C1 segment of cervical spinal cord (tissue), 14 donors: ENCODE measurements around the gene HPSE.
"Not testable (repeated sequence)": the region's sequence is repeated elsewhere in the genome, so short reads cannot be mapped to it uniquely, and the experiment has no call there.

Experiments used
- DNase-seq, 14 donors: peaks; one replicate each; lab custom pipeline; 2025; lab: John Stamatoyannopoulos, UW

The HPSE gene

GRCh38 chr4:83331956-83332355 is 2.7 kb downstream of the HPSE start:
- no peak for DNase-seq

- DNase-seq: no peak
Measured at GRCh38 chr4:83329521-83330110, 5.0 kb downstream of the HPSE start.

GRCh38 chr4:83328521-83329187 is 6.0 kb downstream of the HPSE start:
- DNase-seq: no peak

- peak in 1 of 14 donors; percentile 7 for DNase-seq
Measured at GRCh38 chr4:83326546-83326945, 8.1 kb downstream of the HPSE start.

- not testable (repeated sequence) for DNase-seq
Measured at GRCh38 chr4:83325306-83325705, 9.3 kb downstream of the HPSE start.

- DNase-seq: no peak
Measured at GRCh38 chr4:83323136-83323535, 11.5 kb downstream of the HPSE start.

- peak in 5 of 14 donors; percentile 15 to 52 (median 33) for DNase-seq
Measured at GRCh38 chr4:83320548-83320947, 14.1 kb downstream of the HPSE start.

- DNase-seq: no peak
Measured at GRCh38 chr4:83318666-83319065, 16.0 kb downstream of the HPSE start.

GRCh38 chr4:83317671-83318070 is 17.0 kb downstream of the HPSE start:
- DNase-seq: no peak

GRCh38 chr4:83316459-83317165 is 18.0 kb downstream of the HPSE start:
- DNase-seq: no peak

- no peak for DNase-seq
Measured at GRCh38 chr4:83315341-83315870, 19.2 kb downstream of the HPSE start.

- no peak for DNase-seq
Measured at GRCh38 chr4:83308672-83309071, 26.0 kb downstream of the HPSE start.

- DNase-seq: no peak
Measured at GRCh38 chr4:83307920-83308319, 26.7 kb downstream of the HPSE start.

- no peak for DNase-seq
Measured at GRCh38 chr4:83305187-83305586, 29.5 kb downstream of the HPSE start.

- no peak for DNase-seq
Measured at GRCh38 chr4:83297548-83298260, 36.9 kb downstream of the HPSE start.

- DNase-seq: no peak
Measured at GRCh38 chr4:83293305-83294046, 41.2 kb downstream of the HPSE start.

- not testable (repeated sequence) for DNase-seq
Measured at GRCh38 chr4:83290059-83290774, 44.4 kb downstream of the HPSE start.

GRCh38 chr4:83288381-83288780 is 46.3 kb downstream of the HPSE start:
- DNase-seq: not testable (repeated sequence)

GRCh38 chr4:83285055-83285407 is 49.6 kb downstream of the HPSE start:
- DNase-seq: peak in 2 of 14 donors; percentile 16 to 23

GRCh38 chr4:83284193-83285054 is 50.2 kb downstream of the HPSE start, which contains the start of gene COQ2:
Gene COQ2 (minus strand): TSS chr4:83284798. CDS start chr4:83284764, 34 bp downstream.
- DNase-seq: peak; percentile 79 to 98 (median 96)
